Testis (tissue), 2 donors: ENCODE measurements around the gene PAIP1.

ENCODE experiments used
- POLR2A ChIP-seq: fragments of 450-650 bp; IDR thresholded peaks from one replicate; pipeline ENCODE4 v1.6.1; 2017; ENCODE audit warnings: antibody characterized with exemption, mild to moderate bottlenecking, moderate library complexity
- TF ChIP-seq, protein P1 (sequence below), 3 experiments: fragments of 450-650 bp in 2 of 3; fragments of 200-600 bp in 1 of 3; sonication (generic) in 1 of 3; IDR thresholded peaks; one replicate each; pipeline ENCODE4 v1.5.1; 2016 to 2019; ENCODE audit warnings: antibody characterized with exemption in 3 of 3, mild to moderate bottlenecking in 2 of 3, moderate library complexity in 1 of 3

DNA sequence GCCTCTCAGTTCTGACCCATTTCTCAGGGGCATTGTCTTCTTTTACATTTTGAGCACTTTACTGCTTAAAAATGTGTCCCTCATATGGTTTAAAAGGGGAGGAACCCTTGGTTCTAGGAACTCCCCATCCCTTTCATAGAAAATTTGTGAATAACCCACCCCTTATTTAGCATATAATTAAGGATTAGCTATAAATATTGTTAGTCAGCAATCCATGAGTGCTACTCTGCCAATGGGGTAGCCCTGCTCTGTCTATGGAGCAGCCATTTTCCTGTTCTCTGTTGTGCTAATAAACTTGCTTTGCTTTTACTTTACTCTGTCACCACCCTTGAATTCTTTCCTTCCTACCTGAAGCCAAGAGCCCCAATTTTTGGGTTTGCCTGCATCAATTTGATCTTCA lies 33.8 kb upstream of the PAIP1 start:
- TF ChIP-seq, protein P1, sequence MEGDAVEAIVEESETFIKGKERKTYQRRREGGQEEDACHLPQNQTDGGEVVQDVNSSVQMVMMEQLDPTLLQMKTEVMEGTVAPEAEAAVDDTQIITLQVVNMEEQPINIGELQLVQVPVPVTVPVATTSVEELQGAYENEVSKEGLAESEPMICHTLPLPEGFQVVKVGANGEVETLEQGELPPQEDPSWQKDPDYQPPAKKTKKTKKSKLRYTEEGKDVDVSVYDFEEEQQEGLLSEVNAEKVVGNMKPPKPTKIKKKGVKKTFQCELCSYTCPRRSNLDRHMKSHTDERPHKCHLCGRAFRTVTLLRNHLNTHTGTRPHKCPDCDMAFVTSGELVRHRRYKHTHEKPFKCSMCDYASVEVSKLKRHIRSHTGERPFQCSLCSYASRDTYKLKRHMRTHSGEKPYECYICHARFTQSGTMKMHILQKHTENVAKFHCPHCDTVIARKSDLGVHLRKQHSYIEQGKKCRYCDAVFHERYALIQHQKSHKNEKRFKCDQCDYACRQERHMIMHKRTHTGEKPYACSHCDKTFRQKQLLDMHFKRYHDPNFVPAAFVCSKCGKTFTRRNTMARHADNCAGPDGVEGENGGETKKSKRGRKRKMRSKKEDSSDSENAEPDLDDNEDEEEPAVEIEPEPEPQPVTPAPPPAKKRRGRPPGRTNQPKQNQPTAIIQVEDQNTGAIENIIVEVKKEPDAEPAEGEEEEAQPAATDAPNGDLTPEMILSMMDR (IDR thresholded peaks at IDR 0.05): no peak
- TF ChIP-seq POLR2A: no peak
